ENCODE data around the gene NEUROG1.
"Not testable (repeated sequence)": the region's sequence is repeated elsewhere in the genome, so short reads cannot be mapped to it uniquely, and the experiment has no call there.

Gene NEUROG1

GRCh38 chr5:135537271-135537670 lies 1.5 kb upstream of the NEUROG1 start:
- DNase-seq (ENCODE audit: low read depth), result no peak

GRCh38 chr5:135535420-135535819 lies 344 bp downstream of the NEUROG1 start:
- DNase-seq (ENCODE audit: low read depth), result no peak

GRCh38 chr5:135534609-135535419 lies 950 bp downstream of the NEUROG1 start:
- DNase-seq (ENCODE audit: low read depth), result no peak

- no peak for DNase-seq (ENCODE audit: low read depth)
Measured at GRCh38 chr5:135533794-135534193, 2.0 kb downstream of the NEUROG1 start.

GRCh38 chr5:135533334-135533733 lies 2.4 kb downstream of the NEUROG1 start:
- DNase-seq (ENCODE audit: low read depth), result no peak

- DNase-seq (ENCODE audit: low read depth), result not testable (repeated sequence)
Measured at GRCh38 chr5:135529576-135529975, 6.2 kb downstream of the NEUROG1 start.

GRCh38 chr5:135526924-135527323 lies 8.8 kb downstream of the NEUROG1 start:
- no peak for DNase-seq (ENCODE audit: low read depth)

- no peak for DNase-seq (ENCODE audit: low read depth)
Measured at GRCh38 chr5:135521964-135522363, 13.8 kb downstream of the NEUROG1 start.

GRCh38 chr5:135517631-135518030 lies 18.1 kb downstream of the NEUROG1 start:
- no peak for DNase-seq (ENCODE audit: low read depth)

GRCh38 chr5:135514116-135514515 lies 21.6 kb downstream of the NEUROG1 start:
- no peak for DNase-seq (ENCODE audit: low read depth)

- no peak for DNase-seq (ENCODE audit: low read depth)
Measured at GRCh38 chr5:135511761-135512575, 23.8 kb downstream of the NEUROG1 start.

GRCh38 chr5:135509995-135510394 lies 25.8 kb downstream of the NEUROG1 start:
- no peak for DNase-seq (ENCODE audit: low read depth)

- DNase-seq (ENCODE audit: low read depth), result no peak
Measured at GRCh38 chr5:135508496-135509005, 27.2 kb downstream of the NEUROG1 start.

- DNase-seq (ENCODE audit: low read depth), result no peak
Measured at GRCh38 chr5:135505973-135506372, 29.8 kb downstream of the NEUROG1 start.

GRCh38 chr5:135504376-135504775 lies 31.4 kb downstream of the NEUROG1 start:
- no peak for DNase-seq (ENCODE audit: low read depth)

- DNase-seq (ENCODE audit: low read depth), result no peak
Measured at GRCh38 chr5:135503871-135504270, 31.9 kb downstream of the NEUROG1 start.

GRCh38 chr5:135502836-135503520 lies 32.8 kb downstream of the NEUROG1 start:
- DNase-seq (ENCODE audit: low read depth), result no peak

- no peak for DNase-seq (ENCODE audit: low read depth)
Measured at GRCh38 chr5:135501965-135502364, 33.8 kb downstream of the NEUROG1 start.

- no peak for DNase-seq (ENCODE audit: low read depth)
Measured at GRCh38 chr5:135498637-135498995, 37.1 kb downstream of the NEUROG1 start.

- no peak for DNase-seq (ENCODE audit: low read depth)
Measured at GRCh38 chr5:135497971-135498636, 37.7 kb downstream of the NEUROG1 start.

- not testable (repeated sequence) for DNase-seq (ENCODE audit: low read depth)
Measured at GRCh38 chr5:135495531-135495930, 40.2 kb downstream of the NEUROG1 start.

- no peak for DNase-seq (ENCODE audit: low read depth)
Measured at GRCh38 chr5:135494196-135494595, 41.6 kb downstream of the NEUROG1 start.

Data from stimulated activated CD8-positive, alpha-beta memory T cell treated with anti-CD3 and anti-CD28 coated beads, Interleukin-15, amount 100 ng/mL, for 24 hours (primary cell).